K562 (cell line): ENCODE results near the gene COL23A1. TPM values are rescaled to one million over a fixed set of nuclear protein-coding genes. Genes with fewer than 3 reads are reported as not detected.

Experiments
- ATAC-seq: fragments of 200-7000 bp; cut with Tn5 transposase; 3 replicates; pipeline ENCODE4 v1.9.1; 2020; ENCODE audit warnings: moderate library complexity
- BruUV-seq: library from RNA; stranded (reverse); fragments of 400-500 nt; replicated peaks from 2 replicates; lab custom pipeline; 2021; lab: Mats Ljungman, UMichigan
- CTCF ChIA-PET: fragments of 300-600 bp; formaldehyde crosslinking; extraction: SDS; loops from one replicate; lab custom pipeline; 2021; ENCODE audit warnings: low intra/inter-chr PET ratio; lab: Yijun Ruan, JAX
- POLR2A ChIA-PET: fragments of 300-600, 350-650 bp; sonication (Branson Sonifier 250); formaldehyde crosslinking; extraction: SDS; loops from one replicate; lab custom pipeline; 2021; ENCODE audit warnings: antibody characterized with exemption, inconsistent platforms; lab: Yijun Ruan, JAX
- DNase-seq, 4 experiments: peaks; one replicate each; pipeline versions ENCODE4 v3.0.0 to v3.0.0-alpha.2; 2011 to 2018; ENCODE audit warnings: low spot score in 3 of 4, mixed read lengths in 3 of 4; ENCODE audit errors: extremely low read depth in 1 of 4
- FAIRE-seq: peaks from 2 replicates; lab custom pipeline; 2011; peaks lifted over from hg19 to GRCh38; lab: Jason Lieb, UNC
- H2AFZ ChIP-seq: 2 replicates; pipeline ENCODE4 v1.6.0; 2011; ENCODE audit warnings: low read depth, low read length, control low read depth, inconsistent platforms
- H3K27ac ChIP-seq: fragments of 200-600 bp; 3 replicates; pipeline ENCODE4 v1.8.0; 2011; ENCODE audit warnings: low read depth, mild to moderate bottlenecking, control low read depth, inconsistent platforms, low read length, moderate library complexity, mixed read lengths; ENCODE audit errors: extremely low read depth
- H3K27me3 ChIP-seq, 2 experiments: fragments of 300-600 bp in 1 of 2; 2 replicates in 1 of 2; 3 replicates in 1 of 2; pipeline versions ENCODE4 v1.6.0 to v1.8.0; 2011; ENCODE audit warnings: inconsistent platforms in 2 of 2, low read length in 2 of 2, mild to moderate bottlenecking in 1 of 2, mixed read lengths in 1 of 2, moderate library complexity in 1 of 2; ENCODE audit not compliant: control insufficient read depth in 2 of 2, insufficient read depth in 2 of 2
- H3K36me3 ChIP-seq: fragments of 300-600 bp; 3 replicates; pipeline ENCODE4 v1.8.0; 2011; ENCODE audit warnings: mild to moderate bottlenecking, low read length, inconsistent platforms; ENCODE audit not compliant: control insufficient read depth, insufficient read depth
- H3K4me1 ChIP-seq, 2 experiments: fragments of 200-600 bp in 1 of 2; replicated peaks in 1 of 2; 2 replicates in 1 of 2; 3 replicates in 1 of 2; pipeline versions ENCODE4 v1.5.1 to v1.8.0; 2011; ENCODE audit warnings: inconsistent platforms in 2 of 2, low read length in 2 of 2, mild to moderate bottlenecking in 1 of 2, mixed read lengths in 1 of 2, moderate library complexity in 1 of 2; ENCODE audit not compliant: control insufficient read depth in 2 of 2, insufficient read depth in 2 of 2
- H3K4me2 ChIP-seq: 2 replicates; pipeline ENCODE4 v1.6.1; 2011; ENCODE audit warnings: low read length, control low read depth, inconsistent platforms, mixed read lengths; ENCODE audit not compliant: insufficient read depth
- H3K4me3 ChIP-seq: fragments of 200-600 bp; sonication (generic), shearing (Covaris generic); 2 replicates; pipeline ENCODE4 v1.5.1; 2016; ENCODE audit warnings: control low read depth, inconsistent platforms
- H3K79me2 ChIP-seq: fragments of 200-600 bp; 3 replicates; pipeline ENCODE4 v1.8.0; 2011; ENCODE audit warnings: low read length, inconsistent platforms; ENCODE audit not compliant: control insufficient read depth, insufficient read depth
- H3K9ac ChIP-seq, 2 experiments: 2 replicates each; pipeline versions ENCODE4 v1.6.0 to v1.6.1; 2011; ENCODE audit warnings: low read depth in 2 of 2, low read length in 2 of 2, control low read depth in 1 of 2, inconsistent platforms in 1 of 2, mild to moderate bottlenecking in 1 of 2, mixed read lengths in 1 of 2; ENCODE audit not compliant: insufficient read depth in 1 of 2
- H3K9me1 ChIP-seq: one replicate; pipeline ENCODE4 v1.6.0; 2011; ENCODE audit warnings: inconsistent platforms, mild to moderate bottlenecking, low read length, moderate library complexity; ENCODE audit not compliant: control insufficient read depth, insufficient read depth
- H3K9me3 ChIP-seq: replicated peaks from 2 replicates; pipeline ENCODE4 v1.5.1; 2011; ENCODE audit warnings: low read depth, low read length, inconsistent platforms; ENCODE audit not compliant: control insufficient read depth, insufficient read depth
- H4K20me1 ChIP-seq: replicated peaks from 2 replicates; pipeline ENCODE4 v1.6.1; 2011; ENCODE audit warnings: low read length, inconsistent platforms, mixed read lengths; ENCODE audit not compliant: control insufficient read depth, insufficient read depth
- ATF6 ChIP-seq: sonication (generic); formaldehyde crosslinking; IDR thresholded peaks from 2 replicates; pipeline ENCODE4 v1.4.0; 2020; ENCODE audit warnings: mild to moderate bottlenecking, missing genetic modification reagents
- CHD1 ChIP-seq: fragments of 200-600 bp; sonication (generic); IDR thresholded peaks from one replicate; pipeline ENCODE4 v1.6.1; 2012; ENCODE audit warnings: mild to moderate bottlenecking, moderate library complexity, low read length, inconsistent platforms
- CREB1 ChIP-seq, 2 experiments: sonication (generic) in 1 of 2; formaldehyde crosslinking in 1 of 2; IDR thresholded peaks; 2 replicates each; pipeline versions ENCODE4 v1.6.1 to v1.8.0; 2012 to 2022; ENCODE audit warnings: inconsistent platforms in 1 of 2, mild to moderate bottlenecking in 1 of 2, missing genetic modification reagents in 1 of 2, moderate library complexity in 1 of 2
- CREBBP ChIP-seq: IDR thresholded peaks from one replicate; pipeline ENCODE4 v1.6.1; 2012; ENCODE audit warnings: low read depth, mild to moderate bottlenecking, control low read depth, inconsistent platforms, low read length
- DIDO1 ChIP-seq: fragments of 450-650 bp; IDR thresholded peaks from 2 replicates; pipeline ENCODE4 v1.6.1; 2016; ENCODE audit warnings: low read depth, missing biosample characterization, missing genetic modification characterization
- HCFC1 ChIP-seq: IDR thresholded peaks from 2 replicates; pipeline ENCODE4 v1.6.1; 2012; ENCODE audit warnings: low read depth, low read length, improper control_type of control experiment
- MEIS2 ChIP-seq: fragments of 450-650 bp; IDR thresholded peaks from 2 replicates; pipeline ENCODE4 v1.6.1; 2014; ENCODE audit warnings: mild to moderate bottlenecking; ENCODE audit not compliant: partially characterized antibody
- NR3C1 ChIP-seq: sonication (generic); formaldehyde crosslinking; IDR thresholded peaks from 2 replicates; pipeline ENCODE4 v1.8.1; 2022; ENCODE audit warnings: missing genetic modification reagents
- PHF21A ChIP-seq: fragments of 450-650 bp; IDR thresholded peaks from 2 replicates; pipeline ENCODE4 v1.6.1; 2017; ENCODE audit warnings: low read depth, borderline replicate concordance
- PPARD ChIP-seq: fragments of 250-450 bp; sonication (Bioruptor Pico); IDR thresholded peaks from 2 replicates; pipeline ENCODE4 v1.8.0; 2022; ENCODE audit warnings: inconsistent platforms, mild to moderate bottlenecking, moderate library complexity
- SMAD3 ChIP-seq: fragments of 450-650 bp; formaldehyde crosslinking; conservative IDR thresholded peaks from 2 replicates; pipeline ENCODE4 v1.4.0; 2020; ENCODE audit warnings: mild to moderate bottlenecking
- SMAD4 ChIP-seq: fragments of 250-450 bp; sonication (Bioruptor Pico); conservative IDR thresholded peaks from 2 replicates; pipeline ENCODE4 v1.8.0; 2021; ENCODE audit warnings: inconsistent platforms, mild to moderate bottlenecking, moderate library complexity
- ZFP1 ChIP-seq: fragments of 450-650 bp; formaldehyde crosslinking; IDR thresholded peaks from 2 replicates; pipeline ENCODE4 v1.4.0; 2020; ENCODE audit warnings: mild to moderate bottlenecking, mixed read lengths
- ZKSCAN3 ChIP-seq: fragments of 250-450 bp; sonication (Bioruptor Pico); IDR thresholded peaks from 2 replicates; pipeline ENCODE4 v1.4.0; 2020
- ZNF217 ChIP-seq: sonication (generic); formaldehyde crosslinking; IDR thresholded peaks from 2 replicates; pipeline ENCODE4 v1.8.0; 2022; ENCODE audit warnings: mild to moderate bottlenecking, missing genetic modification reagents
- ZNF224 ChIP-seq: sonication (generic); formaldehyde crosslinking; IDR thresholded peaks from 2 replicates; pipeline ENCODE4 v1.8.0; 2022; ENCODE audit warnings: mild to moderate bottlenecking, missing genetic modification reagents
- ZNF384 ChIP-seq: IDR thresholded peaks from 2 replicates; pipeline ENCODE4 v1.6.1; 2012; ENCODE audit warnings: low read depth, low read length, improper control_type of control experiment
- ZNF695 ChIP-seq: fragments of 450-650 bp; formaldehyde crosslinking; IDR thresholded peaks from 2 replicates; pipeline ENCODE4 v1.4.0; 2020; ENCODE audit warnings: mild to moderate bottlenecking, moderate library complexity
- WGBS: fragments of 100-300 bp; shearing (Covaris generic); methylation state at CpG from one replicate; pipeline ENCODE4 v1.1.6; 2016; ENCODE audit warnings: low coverage, mixed read lengths; ENCODE audit not compliant: insufficient coverage; ENCODE audit errors: missing lambda C conversion rate; 5-methylcytosine and 5-hydroxymethylcytosine counted together
- in situ Hi-C: fragments of 300-500 bp; cut with MboI; formaldehyde crosslinking; loops from 4 replicates; pipeline ENCODE4 v1.15.0; 2018; ENCODE audit warnings: inconsistent platforms, mixed read lengths
- intact Hi-C: fragments of 100-400 bp; cut with micrococcal nuclease; formaldehyde crosslinking; loops from 2 replicates; pipeline ENCODE4 v1.14.2; 2022
- polyA plus RNA-seq, 8 experiments: library from polyadenylated mRNA; depleted of rRNA in 4 of 8; stranded (reverse) in 5 of 8; unstranded in 3 of 8; fragments of >200 nt; fragmentation: Nextera tagmentation in 2 of 8; fragmentation: Illumina TruSeq in 1 of 8; extraction: Ambion mirVana in 2 of 8; extraction: Trizol in 1 of 8; gene quantifications; 2 replicates each; pipeline versions ENCODE4 v1.2.1 to v1.2.3, GENCODE V29; 2011 to 2014; ENCODE audit warnings: inconsistent platforms in 1 of 8, missing spikeins in 1 of 8
- total RNA-seq, 7 experiments: library from RNA; depleted of rRNA in 6 of 7; stranded (reverse); fragments of >200 nt in 6 of 7; fragmentation: Illumina TruSeq in 2 of 7; extraction: Trizol in 2 of 7; gene quantifications; 2 replicates each; pipeline versions ENCODE4 v1.2.1 to v1.2.3, GENCODE V29; 2011 to 2021; ENCODE audit warnings: low replicate concordance in 1 of 7

The COL23A1 gene
- total and polyA plus RNA-seq, 9 of the 15 experiments (the other 6 are each of a cell fraction or from before 2014, with no cell fraction given), result 0.09 TPM; not detected in 8

GRCh38 chr5:178324481-178325310, 265.5 kb downstream of the COL23A1 start:
- in situ Hi-C loops, result no loop called here
- H3K9ac ChIP-seq, result no peak overlapping the region; a peak in 1 of 4 replicates

GRCh38 chr5:178323961-178324360, 266.2 kb downstream of the COL23A1 start:
- Histone ChIP-seq H3K9me1 (peaks cover 3% of the 10 kb centered on the region), H2AFZ (no peak overlapping the region), H3K4me2 (no peak overlapping the region), H3K27me3 (peaks cover 18 to 71% of the 10 kb centered on the region in 2 experiments), H3K4me3 (no peak overlapping the region), H3K9me3 (no peaks in the 10 kb centered on the region), H3K27ac (no peak overlapping the region)
- in situ Hi-C loops, result no loop called here
- DNase-seq (no peak), FAIRE-seq (no peak)
- TF ChIP-seq ZKSCAN3, result no peak
- TF ChIP-seq CREB1 (IDR thresholded peaks at IDR 0.05), result no peak
- TF ChIP-seq CREB1 (CRISPR knock-in tag; IDR thresholded peaks at IDR 0.05), result no peak
- no peak for TF ChIP-seq ATF6 (CRISPR knock-in tag)
- TF ChIP-seq NR3C1 (CRISPR knock-in tag), result no peak
- TF ChIP-seq SMAD3 (CRISPR knock-in tag), result no peak
- no peak for TF ChIP-seq ZNF695
- no peak for TF ChIP-seq ZNF217 (CRISPR knock-in tag)
- TF ChIP-seq PHF21A, result no peak
- TF ChIP-seq CHD1, result no peak
- TF ChIP-seq HCFC1, result no peak
- TF ChIP-seq ZNF224 (CRISPR knock-in tag), result no peak
- TF ChIP-seq, all 486 proteins: peak for 0
- no peak for ATAC-seq
- H3K36me3 ChIP-seq, result no peaks in the 10 kb centered on the region
- H4K20me1 ChIP-seq, result 0 out of 2 replicates have a peak, but pooled peaks cover 3% of the 10 kb centered on the region
- POLR2A ChIA-PET, result interaction anchor here (1.1 kb wide), 1 partner anchor 8 kb away, joined by 3 read pairs; no protein-coding TSS in a partner anchor
- CTCF ChIA-PET, result no interaction called here
- 3% methylated on average over 7 of the region's 7 CpGs for WGBS
- no peak overlapping the region for H3K9ac ChIP-seq
- no peaks in the 10 kb centered on the region for H3K79me2 ChIP-seq
- intact Hi-C loops, result no loop called here
- peaks cover 0 to 4% of the 10 kb centered on the region in 2 experiments; a peak in 2 of 5 replicates for H3K4me1 ChIP-seq
- BruUV-seq, result no TSS peak

More at GRCh38 chr5:178324481-178325310, 265.5 kb downstream of the COL23A1 start:
- Histone ChIP-seq H3K4me1 (peaks cover 0 to 4% of the 10 kb centered on the region in 2 experiments; a peak in 2 of 5 replicates), H4K20me1 (0 out of 2 replicates have a peak, but pooled peaks cover 3% of the 10 kb centered on the region), H3K27ac (no peak overlapping the region), H3K27me3 (peaks cover 21 to 74% of the 10 kb centered on the region in 2 experiments), H3K4me3 (no peak overlapping the region), H3K36me3 (no peaks in the 10 kb centered on the region), H3K79me2 (no peaks in the 10 kb centered on the region), H3K9me1 (peaks cover 3% of the 10 kb centered on the region), H2AFZ (no peak overlapping the region), H3K4me2 (no peak overlapping the region), H3K9me3 (no peaks in the 10 kb centered on the region)
- 16% methylated on average over 31 of the region's 31 CpGs for WGBS
- ChIA-PET POLR2A (interaction anchor here (0.6 to 1.2 kb wide), 4 partner anchors 9 to 1345 kb away, joined by 3 to 4 read pairs (median 3); no protein-coding TSS in a partner anchor), CTCF (no interaction called here)
- DNase-seq, result no peak
- FAIRE-seq, result no peak
- no TSS peak for BruUV-seq
- intact Hi-C loops, result no loop called here
- ATAC-seq, result no peak
- no peak for TF ChIP-seq MEIS2
- no peak for TF ChIP-seq SMAD4 (CRISPR knock-in tag)
- no peak for TF ChIP-seq ZNF384
- TF ChIP-seq CREBBP, result no peak
- TF ChIP-seq ZFP1, result no peak
- no peak for TF ChIP-seq PPARD (CRISPR knock-in tag)
- no peak for TF ChIP-seq DIDO1 (tag)
